ENCODE measurements around the gene TRIM14.

- TF ChIP-seq CTCF (IDR thresholded peaks at IDR 0.05): no peak
- no peak for TF ChIP-seq POLR2AphosphoS5 (IDR thresholded peaks at IDR 0.05; ENCODE audit: insufficient read depth in 1 of 2, low read depth in 1 of 2)
Observed at GRCh38 chr9:98124637-98125426, 5.8 kb upstream of the TRIM14 start.

All from vagina (tissue), 2 donors.